GM21381 (cell line): ENCODE data around the gene HIBADH.
"Not testable (repeated sequence)": the region's sequence is repeated elsewhere in the genome, so short reads cannot be mapped to it uniquely, and the experiment has no call there.

Experiments used
- ATAC-seq: cut with Tn5 transposase; IDR thresholded peaks from one replicate; pipeline ENCODE4 v1.9.1; 2021; ENCODE audit warnings: mild to moderate bottlenecking, moderate library complexity; ENCODE audit not compliant: unreplicated experiment

The HIBADH gene

GRCh38 chr7:27680610-27681009 lies 17.9 kb upstream of the HIBADH start:
- no peak for ATAC-seq

GRCh38 chr7:27678617-27679260 lies 16.1 kb upstream of the HIBADH start:
- ATAC-seq, result no peak

- no peak for ATAC-seq
Measured at GRCh38 chr7:27677912-27678612, 15.4 kb upstream of the HIBADH start.

- ATAC-seq, result not testable (repeated sequence)
Measured at GRCh38 chr7:27674126-27674525, 11.4 kb upstream of the HIBADH start.

- no peak for ATAC-seq
Measured at GRCh38 chr7:27671675-27672074, 9.0 kb upstream of the HIBADH start.

- ATAC-seq, result no peak
Measured at GRCh38 chr7:27670676-27671075, 8.0 kb upstream of the HIBADH start.

- no peak for ATAC-seq
Measured at GRCh38 chr7:27670177-27670576, 7.5 kb upstream of the HIBADH start.

- no peak for ATAC-seq
Measured at GRCh38 chr7:27665531-27665930, 2.8 kb upstream of the HIBADH start.

GRCh38 chr7:27663989-27664331 lies 1.3 kb upstream of the HIBADH start:
- ATAC-seq, result no peak

- ATAC-seq, result no peak
Measured at GRCh38 chr7:27661811-27662489, 733 bp downstream of the HIBADH start.

- no peak for ATAC-seq
Measured at GRCh38 chr7:27656724-27657123, 6.0 kb downstream of the HIBADH start.

GRCh38 chr7:27655184-27655583 lies 7.5 kb downstream of the HIBADH start:
- ATAC-seq, result no peak

GRCh38 chr7:27652518-27652917 lies 10.2 kb downstream of the HIBADH start:
- no peak for ATAC-seq

GRCh38 chr7:27651702-27652101 lies 11.0 kb downstream of the HIBADH start:
- ATAC-seq, result no peak

- no peak for ATAC-seq
Measured at GRCh38 chr7:27650283-27650682, 12.4 kb downstream of the HIBADH start.

GRCh38 chr7:27647489-27647888 lies 15.2 kb downstream of the HIBADH start:
- no peak for ATAC-seq

GRCh38 chr7:27647046-27647445 lies 15.6 kb downstream of the HIBADH start:
- ATAC-seq, result no peak

- no peak for ATAC-seq
Measured at GRCh38 chr7:27642271-27642670, 20.4 kb downstream of the HIBADH start.

GRCh38 chr7:27641581-27642230 lies 21.0 kb downstream of the HIBADH start:
- peak; percentile 93 for ATAC-seq

- no peak for ATAC-seq
Measured at GRCh38 chr7:27640884-27641574, 21.7 kb downstream of the HIBADH start.

GRCh38 chr7:27639851-27640250 lies 22.8 kb downstream of the HIBADH start:
- no peak for ATAC-seq
